Vagina (tissue), 2 donors: ENCODE data around the gene ASCC2.
A peak's percentile ranks its signal among the peaks of the same experiment; 100 is the strongest.

Experiments used
- POLR2A ChIP-seq, 2 donors: fragments of 450-650 bp; IDR thresholded peaks; one replicate each; pipeline ENCODE4 v1.6.1; 2017; ENCODE audit warnings: antibody characterized with exemption in 2 of 2, mild to moderate bottlenecking in 2 of 2, moderate library complexity in 2 of 2
- POLR2AphosphoS5 ChIP-seq, 2 donors: sonication (generic); formaldehyde crosslinking; IDR thresholded peaks; one replicate each; pipeline ENCODE4 v1.9.0; 2017; ENCODE audit warnings: antibody characterized with exemption in 2 of 2, mild to moderate bottlenecking in 2 of 2, low read depth in 1 of 2; ENCODE audit not compliant: insufficient read depth in 1 of 2
- TF ChIP-seq, protein P1 (sequence below), 3 experiments: fragments of 450-650 bp in 2 of 3; fragments of 200-600 bp in 1 of 3; sonication (generic) in 1 of 3; IDR thresholded peaks; one replicate each; pipeline ENCODE4 v1.5.1; 2017 to 2019; ENCODE audit warnings: antibody characterized with exemption in 3 of 3, mild to moderate bottlenecking in 2 of 3, moderate library complexity in 2 of 3

DNA sequence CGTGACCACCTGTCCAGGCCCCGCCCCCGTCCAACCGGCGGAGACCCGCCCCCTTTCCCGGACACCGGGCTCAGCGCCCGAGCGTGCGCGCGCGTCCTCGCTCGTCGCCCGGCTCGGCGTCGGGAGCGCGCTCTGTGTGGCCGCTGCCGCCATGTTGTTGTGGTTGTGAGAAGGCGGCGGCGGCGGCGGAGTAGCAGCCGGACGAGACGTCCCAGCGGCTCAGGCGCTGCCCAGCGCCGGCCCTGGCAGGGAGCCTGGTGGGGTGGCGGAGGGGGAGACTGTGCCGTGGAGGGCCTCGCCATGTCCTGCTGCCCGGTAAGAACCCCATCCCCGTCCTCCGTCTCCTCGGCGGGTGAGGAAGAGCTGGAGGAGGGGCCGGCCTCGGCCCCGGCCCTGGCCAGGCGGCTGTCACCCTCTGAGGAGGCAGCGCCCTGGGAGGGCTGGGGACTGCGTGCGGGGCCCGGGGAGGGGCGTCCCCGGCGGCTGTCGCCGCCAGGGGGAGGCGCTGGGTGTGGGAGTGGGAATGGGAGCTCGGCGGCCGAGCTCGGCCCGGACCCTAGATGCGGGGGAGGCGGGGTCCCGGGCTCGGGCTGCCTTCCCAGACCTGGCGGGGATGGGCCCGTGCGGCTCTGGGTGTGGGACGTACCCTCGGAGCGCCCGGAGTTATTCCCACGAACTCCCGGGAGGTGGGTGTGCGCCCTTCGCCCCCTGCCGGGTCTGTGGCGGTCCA lies 45.1 kb upstream of the ASCC2 start, which contains the start of gene MTMR3:
- TF ChIP-seq, protein P1, sequence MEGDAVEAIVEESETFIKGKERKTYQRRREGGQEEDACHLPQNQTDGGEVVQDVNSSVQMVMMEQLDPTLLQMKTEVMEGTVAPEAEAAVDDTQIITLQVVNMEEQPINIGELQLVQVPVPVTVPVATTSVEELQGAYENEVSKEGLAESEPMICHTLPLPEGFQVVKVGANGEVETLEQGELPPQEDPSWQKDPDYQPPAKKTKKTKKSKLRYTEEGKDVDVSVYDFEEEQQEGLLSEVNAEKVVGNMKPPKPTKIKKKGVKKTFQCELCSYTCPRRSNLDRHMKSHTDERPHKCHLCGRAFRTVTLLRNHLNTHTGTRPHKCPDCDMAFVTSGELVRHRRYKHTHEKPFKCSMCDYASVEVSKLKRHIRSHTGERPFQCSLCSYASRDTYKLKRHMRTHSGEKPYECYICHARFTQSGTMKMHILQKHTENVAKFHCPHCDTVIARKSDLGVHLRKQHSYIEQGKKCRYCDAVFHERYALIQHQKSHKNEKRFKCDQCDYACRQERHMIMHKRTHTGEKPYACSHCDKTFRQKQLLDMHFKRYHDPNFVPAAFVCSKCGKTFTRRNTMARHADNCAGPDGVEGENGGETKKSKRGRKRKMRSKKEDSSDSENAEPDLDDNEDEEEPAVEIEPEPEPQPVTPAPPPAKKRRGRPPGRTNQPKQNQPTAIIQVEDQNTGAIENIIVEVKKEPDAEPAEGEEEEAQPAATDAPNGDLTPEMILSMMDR (IDR thresholded peaks at IDR 0.05), result peak; percentile 22 to 49 (median 33)
- TF ChIP-seq POLR2A (IDR thresholded peaks at IDR 0.05) (peak in 1 of 2 donors; percentile 44), POLR2AphosphoS5 (IDR thresholded peaks at IDR 0.05; ENCODE audit: insufficient read depth in 1 of 2, low read depth in 1 of 2) (peak in 1 of 2 donors; percentile 66)
